GM19397 (cell line): Measurements from ENCODE around the gene SUMO2.
A peak's percentile ranks its signal among the peaks of the same experiment; 100 is the strongest.
"Not testable (repeated sequence)": the region's sequence is repeated elsewhere in the genome, so short reads cannot be mapped to it uniquely, and the experiment has no call there.

ENCODE experiments used
- ATAC-seq: cut with Tn5 transposase; IDR thresholded peaks from one replicate; pipeline ENCODE4 v1.9.1; 2021; ENCODE audit warnings: mild to moderate bottlenecking, moderate library complexity; ENCODE audit not compliant: unreplicated experiment

Gene SUMO2

GRCh38 chr17:75146592-75146991, 36.2 kb downstream of the SUMO2 start:
- no peak for ATAC-seq

DNA sequence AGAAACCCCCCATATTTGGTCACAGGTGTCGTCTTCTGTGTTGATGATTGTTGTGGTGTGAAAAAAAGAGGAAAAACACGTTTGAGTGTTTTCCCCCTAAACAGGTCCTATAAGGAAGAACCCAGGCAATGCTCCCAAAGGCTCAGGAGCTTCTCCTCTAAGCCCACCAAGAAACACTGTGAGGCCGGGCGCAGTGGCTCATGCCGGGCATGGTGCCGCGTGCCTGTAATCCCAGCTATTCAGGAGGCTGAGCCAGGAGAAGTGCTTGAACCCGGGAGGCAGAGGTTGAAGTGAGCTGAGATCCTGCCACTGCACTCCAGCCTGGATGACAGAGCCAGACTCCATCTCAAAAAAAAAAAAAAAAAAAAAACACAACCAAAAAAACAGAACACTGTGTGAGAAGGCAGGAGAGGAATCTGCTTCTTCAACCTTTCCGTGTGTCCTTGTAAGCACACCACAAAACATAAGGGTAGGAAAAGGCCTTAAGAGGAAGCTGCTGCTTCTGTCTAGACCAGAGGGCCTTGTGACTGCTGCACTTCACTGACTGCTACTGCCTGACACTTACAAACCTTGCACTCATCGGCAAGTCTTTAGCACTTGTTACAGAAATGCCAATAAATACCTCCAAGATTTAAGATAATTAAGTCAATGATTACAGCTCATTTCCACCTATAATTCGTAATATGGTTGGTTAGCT, 37.8 kb downstream of the SUMO2 start:
- ATAC-seq = no peak

DNA sequence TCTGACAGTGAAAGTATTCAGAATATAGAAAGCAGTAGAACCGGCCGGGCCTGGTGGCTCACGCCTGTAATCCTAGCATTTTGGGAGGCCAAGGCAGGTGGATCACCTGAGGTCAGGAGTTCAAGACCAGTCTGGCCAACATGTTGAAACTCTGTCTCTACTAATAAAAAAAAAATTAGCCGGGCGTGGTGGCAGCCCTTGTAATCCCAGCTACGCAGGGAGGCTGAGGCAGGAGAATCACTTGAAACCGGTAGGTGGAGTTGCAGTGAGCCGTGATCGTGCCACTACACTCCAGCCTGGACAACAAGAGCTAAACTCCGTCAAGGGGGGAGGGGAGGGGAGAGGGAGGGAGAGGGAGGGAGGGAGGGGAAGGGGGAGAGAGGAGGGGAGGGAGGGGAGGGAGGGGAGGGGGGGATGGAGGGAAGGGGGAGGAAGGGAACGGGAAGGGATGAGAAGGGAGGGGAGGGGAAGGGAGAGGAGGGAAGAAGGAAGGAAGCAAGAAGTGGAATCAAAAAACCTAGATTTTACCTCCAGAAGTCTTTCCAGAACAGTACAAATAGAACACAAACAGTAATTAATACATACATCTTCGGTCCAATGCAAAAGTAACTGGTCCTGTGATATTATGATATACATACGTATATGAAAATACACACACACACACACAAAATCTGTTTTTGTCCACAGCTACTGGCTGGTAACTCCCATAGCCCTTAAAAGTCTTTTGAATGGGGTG, 40.4 kb downstream of the SUMO2 start:
- no peak for ATAC-seq

DNA sequence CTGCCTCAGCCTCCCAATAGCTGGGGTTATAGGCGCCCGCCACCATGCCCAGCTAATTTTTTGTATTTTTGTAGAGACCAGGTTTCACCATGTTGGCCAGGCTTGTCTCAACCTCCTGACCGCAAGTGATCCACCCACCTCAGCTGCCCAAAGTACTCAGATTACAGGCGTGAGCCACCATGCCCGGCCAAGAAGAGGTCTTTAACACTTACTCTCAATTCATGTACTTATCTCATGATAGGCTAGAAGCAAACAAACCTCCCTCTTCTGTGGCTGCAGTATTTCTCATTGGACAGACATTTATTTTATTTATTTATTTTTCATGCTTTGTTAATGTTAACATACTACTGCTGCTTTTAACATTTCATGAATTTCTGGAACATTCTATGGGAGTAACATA, 44.2 kb downstream of the SUMO2 start:
- no peak for ATAC-seq

DNA sequence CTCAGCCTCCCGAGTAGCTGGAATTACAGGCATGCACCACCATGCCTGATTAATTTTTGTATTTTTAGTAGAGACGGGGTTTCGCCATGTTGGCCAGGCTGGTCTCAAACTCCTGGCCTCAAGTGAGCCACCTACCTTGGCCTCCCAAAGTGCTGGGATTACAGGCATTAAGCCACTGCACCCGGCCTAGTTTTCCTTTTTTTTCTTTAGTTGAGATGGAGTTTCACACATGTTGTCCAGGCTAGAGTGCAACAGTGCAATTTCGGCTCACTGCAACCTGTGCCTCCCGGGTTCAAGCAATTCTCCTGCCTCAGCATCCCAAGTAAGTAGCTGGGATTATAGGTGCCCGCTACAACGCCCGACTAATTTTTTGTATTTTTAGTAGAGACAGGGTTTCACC, 45.0 kb downstream of the SUMO2 start:
- not testable (repeated sequence) for ATAC-seq

GRCh38 chr17:75135946-75136345, 46.8 kb downstream of the SUMO2 start:
- ATAC-seq = no peak

DNA sequence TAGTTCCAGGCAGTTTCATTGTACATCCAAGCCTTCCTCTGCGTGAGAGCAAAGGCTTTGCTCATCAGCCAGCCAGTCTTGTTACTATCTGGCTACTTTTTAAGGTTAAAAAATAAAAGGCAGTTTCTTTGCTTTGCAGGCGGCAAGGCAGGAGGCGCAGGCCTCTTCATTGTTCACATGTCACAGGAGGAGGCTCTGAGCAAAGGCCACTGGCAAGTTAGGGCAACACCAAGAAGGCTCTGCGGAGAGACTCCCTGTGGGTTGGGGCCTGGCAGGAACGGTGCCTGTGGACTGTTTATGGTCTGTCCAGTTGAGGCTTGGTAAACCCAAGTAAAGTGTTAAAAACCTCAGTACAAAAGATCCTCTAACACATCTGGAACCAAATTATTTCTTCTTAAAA, 47.3 kb downstream of the SUMO2 start:
- no peak for ATAC-seq

DNA sequence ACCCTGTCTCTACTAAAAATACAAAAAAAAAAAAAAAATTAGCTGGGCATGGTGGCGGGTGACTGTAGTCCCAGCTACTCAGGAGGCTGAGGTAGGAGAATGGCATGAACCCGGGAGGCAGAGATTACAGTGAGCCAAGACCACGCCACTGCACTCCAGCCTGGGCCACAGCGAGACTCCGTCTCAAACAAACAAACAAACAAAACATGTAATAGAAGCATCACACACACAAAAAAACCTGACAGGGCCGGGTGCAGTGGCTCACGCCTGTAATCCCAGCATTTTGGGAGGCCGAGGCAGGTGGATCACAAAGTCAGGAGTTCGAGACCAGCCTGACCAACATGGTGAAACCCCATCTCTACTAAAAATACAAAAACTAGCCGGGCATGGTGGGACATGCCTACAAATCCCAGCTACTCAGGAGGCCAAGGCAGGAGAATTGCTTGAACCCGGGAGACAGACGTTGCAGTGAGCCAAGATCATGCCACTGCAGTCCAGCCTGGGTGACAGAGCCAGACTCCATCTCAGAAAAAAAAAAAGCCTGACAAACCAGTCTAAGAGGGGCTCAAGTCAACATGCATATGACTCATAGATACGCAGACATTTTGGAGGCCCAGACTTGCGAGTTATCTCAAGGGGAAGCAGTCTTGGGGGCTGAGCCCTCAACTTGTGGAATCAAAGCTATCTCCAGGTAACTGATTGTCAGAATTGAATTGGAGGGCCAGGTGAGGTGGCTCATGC, 49.0 kb downstream of the SUMO2 start:
- ATAC-seq = not testable (repeated sequence)

GRCh38 chr17:75133001-75133400, 49.8 kb downstream of the SUMO2 start:
- ATAC-seq = no peak

DNA sequence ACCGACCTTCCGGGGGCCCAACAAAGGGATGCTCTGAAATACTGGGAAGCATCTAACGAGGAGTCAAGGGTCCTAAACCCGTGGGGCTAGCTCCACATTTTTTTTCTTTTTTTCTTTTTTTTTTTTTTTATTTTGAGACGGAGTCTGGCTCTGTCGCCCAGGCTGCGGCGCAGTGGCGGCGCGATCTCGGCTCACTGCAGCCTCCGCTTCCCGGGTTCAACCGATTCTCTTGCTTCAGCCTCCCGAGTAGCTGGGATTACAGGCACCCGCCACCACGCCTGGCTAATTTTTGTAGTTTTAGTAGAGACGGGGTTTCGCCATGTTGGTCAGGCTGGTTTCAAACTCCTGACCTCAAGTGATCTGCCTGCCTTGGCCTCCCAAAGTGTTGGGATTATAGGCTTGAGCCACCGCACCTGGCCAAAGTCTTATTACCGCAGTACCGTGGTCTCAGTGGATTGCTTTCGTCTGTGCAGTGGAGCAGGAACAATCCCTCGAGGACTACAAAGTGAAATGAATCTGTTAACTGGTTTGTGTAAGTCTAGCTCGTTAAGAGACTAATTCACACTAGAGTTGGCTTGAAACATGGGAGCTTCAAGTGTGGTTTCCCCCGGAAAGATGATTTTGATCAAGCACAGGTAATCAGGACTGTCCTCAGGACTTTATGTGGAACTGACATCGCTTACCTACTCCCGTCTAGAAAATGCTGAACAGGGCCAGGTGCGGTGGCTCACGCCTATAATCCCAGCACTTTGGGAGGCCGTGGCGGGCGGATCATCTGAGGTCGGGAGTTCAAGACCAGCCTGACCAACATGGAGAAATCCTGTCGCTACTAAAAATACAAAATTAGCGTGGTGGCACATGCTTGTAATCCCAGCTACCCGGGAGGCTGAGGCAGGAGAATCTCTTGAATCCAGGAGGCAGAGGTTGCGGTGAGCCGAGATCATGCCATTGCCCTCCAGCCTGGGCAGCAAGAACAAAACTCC, 50.5 kb downstream of the SUMO2 start:
- ATAC-seq = not testable (repeated sequence)

DNA sequence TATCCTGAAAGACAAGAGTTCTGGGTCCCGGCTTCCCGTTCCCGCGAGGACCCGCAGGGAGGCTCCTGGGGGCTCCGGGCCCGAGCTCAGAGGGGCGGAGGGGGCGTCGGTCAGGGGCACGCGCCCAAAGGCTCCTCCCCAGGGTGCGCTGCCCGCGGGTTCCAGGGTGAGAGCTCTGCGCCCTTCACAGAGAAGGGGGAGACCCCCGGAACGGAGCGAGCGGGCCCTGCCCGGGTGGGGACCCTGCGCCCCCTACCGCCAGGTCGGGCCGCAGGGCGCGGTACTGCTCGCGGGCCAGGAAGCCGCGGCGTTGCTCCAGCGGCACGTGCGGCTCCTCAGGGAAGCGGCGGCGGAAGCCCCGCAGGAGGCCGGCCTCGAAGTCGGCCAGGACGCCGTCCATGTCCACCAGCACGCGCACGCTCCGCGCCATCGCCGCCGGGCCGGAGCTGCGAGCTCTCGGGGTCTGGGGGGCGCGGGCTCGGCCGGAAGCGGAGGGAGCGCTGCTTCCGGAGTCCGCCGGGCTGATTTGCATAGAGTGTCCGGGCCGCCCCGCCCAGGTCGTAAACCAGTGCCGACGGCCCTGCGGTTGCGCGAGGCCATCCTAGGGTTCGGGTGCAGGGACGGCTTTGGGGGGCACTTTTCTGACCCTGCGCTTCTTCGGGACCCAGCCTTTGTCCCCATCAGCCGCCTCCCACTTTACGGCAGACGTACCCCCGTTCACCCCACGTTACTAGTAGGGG, 51.3 kb downstream of the SUMO2 start, which contains the start of gene NT5C:
NT5C (minus strand) TSS at position 465 of the 740 bp plus-strand sequence; CDS start at position 430, 35 bp downstream.
- ATAC-seq = peak; percentile 79

GRCh38 chr17:75130632-75131277, 52.0 kb downstream of the SUMO2 start:
- peak; percentile 8 for ATAC-seq

- no peak for ATAC-seq
These were observed 52.6 kb downstream of the SUMO2 start for GRCh38 chr17:75130059-75130631.

DNA sequence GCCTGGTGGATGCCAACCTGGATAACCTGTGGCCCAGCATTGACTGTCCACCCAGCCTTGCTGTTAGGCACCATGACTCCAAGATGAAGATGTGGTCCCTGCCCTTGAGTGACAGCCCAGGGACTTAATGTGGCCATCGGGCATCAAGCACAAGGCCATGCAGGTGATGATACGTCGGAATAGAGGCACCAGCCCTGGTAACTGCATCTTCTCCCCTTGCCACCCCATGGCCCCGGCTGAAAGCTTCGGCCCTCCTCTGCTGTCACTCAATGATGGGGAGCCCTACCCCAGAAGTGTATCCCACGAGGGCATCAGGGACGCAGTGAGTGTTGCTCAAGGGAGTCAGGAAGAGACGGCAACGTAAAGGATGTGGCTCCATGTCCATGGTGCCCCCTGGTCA, 53.2 kb downstream of the SUMO2 start:
- ATAC-seq = no peak

DNA sequence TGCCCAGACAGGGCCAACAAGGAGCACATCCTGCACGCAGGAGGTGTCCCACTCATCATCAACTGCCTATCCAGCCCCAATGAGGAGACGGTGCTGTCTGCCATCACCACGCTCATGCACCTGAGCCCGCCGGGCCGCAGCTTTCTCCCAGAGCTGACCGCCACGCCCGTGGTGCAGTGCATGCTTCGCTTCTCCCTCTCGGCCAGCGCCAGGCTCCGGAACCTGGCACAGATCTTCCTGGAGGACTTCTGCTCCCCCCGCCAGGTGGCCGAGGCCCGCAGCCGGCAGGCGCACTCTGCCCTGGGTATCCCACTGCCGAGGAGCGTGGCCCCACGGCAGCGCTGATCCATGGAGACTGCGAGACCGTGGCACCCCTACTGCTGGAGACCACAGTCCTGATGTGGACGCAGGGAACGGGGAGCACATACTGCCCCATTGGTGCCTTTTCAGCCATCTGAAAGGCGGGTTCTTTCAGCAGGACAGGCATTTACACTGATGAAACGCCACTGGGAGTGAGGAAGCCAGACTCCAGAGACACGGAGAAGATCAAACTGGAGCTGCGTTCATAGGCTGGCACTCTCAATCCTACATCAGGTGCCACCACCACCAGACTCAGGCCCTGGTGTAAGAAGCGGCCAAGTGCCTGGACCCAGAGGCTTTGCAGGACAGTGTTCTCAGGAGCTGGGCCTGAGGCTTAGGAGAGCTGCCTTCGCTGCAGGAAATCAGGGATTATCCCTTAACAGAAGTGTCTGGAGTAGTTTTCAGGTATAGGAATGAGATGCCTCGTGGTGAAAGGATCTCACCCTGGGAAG, 53.9 kb downstream of the SUMO2 start:
- ATAC-seq = no peak

DNA sequence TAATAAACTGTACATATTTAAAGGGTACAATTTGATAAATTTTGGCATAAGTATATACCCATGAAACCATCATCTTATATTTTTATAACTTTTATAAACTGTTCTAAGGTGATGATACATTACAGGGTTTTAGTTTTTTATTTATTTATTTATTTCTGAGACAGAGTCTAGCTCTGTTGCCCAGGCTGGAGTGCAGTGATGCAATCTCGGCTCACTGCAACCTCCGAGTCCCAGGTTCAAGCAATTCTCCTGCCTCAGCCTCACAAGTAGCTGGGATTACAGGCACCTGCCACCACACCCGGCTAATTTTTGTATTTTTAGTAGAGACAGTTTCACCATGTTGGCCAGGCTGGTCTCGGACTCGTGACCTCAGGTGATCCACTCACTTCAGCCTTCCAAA, 54.8 kb downstream of the SUMO2 start:
- ATAC-seq = not testable (repeated sequence)

DNA sequence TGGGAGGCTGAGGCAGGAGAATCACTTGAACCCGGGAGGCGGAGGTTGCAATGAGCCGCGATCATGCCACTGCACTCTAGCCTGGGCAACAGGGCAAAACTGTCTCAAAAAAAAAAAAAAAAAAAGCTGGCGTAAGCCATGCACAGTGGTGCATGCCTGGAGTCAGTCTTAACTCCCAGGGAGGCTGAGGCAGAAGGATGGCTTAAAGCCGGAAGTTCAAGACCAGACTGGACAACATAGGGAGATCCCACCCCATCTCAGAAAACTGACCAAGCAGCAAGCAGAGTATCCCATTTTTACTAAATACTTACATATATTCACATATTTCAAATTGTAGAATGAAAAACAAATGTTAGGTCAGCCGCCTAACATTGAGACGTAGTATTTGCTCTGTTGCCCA, 55.8 kb downstream of the SUMO2 start:
- ATAC-seq = no peak

- ATAC-seq = no peak
These were observed 56.8 kb downstream of the SUMO2 start for GRCh38 chr17:75125984-75126383.
